ENCODE results near the gene TSPAN14.
"Not testable (repeated sequence)": the region's sequence is repeated elsewhere in the genome, so short reads cannot be mapped to it uniquely, and the experiment has no call there.

Gene TSPAN14

DNA sequence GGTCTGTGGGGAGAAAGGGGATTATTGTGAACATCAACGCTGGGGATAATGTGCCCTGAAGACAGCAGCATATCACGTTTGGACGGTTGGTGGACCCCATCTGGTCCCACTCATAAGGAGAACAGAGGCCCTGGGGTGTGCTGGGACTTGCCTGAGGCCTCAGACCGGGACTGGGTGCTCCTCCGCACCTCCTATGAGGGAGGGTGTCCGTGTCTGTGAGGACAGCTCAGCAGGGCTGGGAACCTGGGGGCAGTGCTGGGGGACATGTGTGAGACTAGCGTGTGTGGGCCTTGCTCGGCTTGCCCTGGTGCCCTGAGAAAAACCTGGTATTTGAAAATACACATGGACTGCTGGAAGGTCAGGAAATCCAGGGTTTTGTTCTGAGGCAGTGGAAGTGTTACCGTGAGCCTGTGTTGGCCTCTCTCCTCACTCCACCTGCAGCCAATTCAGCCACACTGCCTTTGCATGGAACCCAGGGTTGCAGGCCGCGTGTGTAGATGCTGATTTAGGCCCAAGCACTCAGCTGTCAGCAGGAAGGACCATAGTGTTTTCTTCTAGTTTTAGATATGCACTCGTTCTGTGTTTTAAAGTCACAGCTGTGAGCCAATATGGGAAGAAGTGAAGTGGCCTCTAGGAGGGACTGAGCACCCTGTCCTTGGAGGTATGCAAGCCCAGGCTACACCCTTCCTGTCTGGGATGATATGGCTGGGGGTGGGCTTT, 70.2 kb downstream of the TSPAN14 start:
- no peak for DNase-seq (ENCODE audit: low read depth)

DNA sequence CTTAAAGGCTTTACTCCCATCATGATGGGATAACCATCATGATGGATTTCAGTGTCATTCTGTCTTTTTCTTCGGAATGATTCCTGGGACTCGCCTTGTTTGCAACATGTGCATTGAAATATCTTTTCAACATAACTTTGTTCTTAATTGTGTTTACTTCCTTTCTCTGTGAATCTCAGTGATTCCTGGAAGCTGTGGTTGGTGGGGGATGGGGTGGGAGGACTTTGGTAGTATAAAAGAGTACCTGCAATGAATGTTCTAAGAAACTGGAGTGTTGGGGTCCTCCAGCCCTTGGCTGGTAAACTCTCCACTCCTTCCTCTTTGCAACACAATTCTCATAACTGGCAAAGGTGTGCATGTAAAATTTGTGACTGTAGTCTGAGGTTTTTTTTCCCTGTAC, 72.1 kb downstream of the TSPAN14 start:
- no peak for DNase-seq (ENCODE audit: low read depth)

GRCh38 chr10:80526742-80527141, 72.6 kb downstream of the TSPAN14 start:
- no peak for DNase-seq (ENCODE audit: low read depth)

DNA sequence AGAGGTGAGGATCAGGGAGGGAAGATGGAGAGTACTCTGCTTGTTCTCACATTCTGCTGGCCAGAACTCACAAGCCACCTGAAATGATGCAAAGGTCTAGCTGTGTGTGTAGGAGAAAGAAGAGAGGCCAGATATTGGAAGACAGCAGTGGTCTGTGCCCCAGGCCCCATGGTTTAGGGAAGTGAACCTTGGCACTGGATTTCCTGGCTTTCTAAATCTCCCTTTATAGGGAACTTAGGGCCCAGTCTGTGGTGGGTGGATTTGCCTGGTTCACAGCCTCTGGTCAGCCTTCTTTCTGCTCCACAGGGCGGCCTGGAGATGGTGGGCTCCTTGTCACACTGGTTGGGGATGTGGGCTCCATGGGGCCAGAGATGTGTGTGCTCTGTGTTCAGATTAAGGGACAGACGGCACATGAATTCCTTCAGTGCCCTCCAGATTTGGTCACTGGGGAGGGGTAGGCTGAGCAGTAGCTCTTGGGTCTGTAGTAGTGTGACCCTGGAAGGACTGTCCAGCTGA, 74.1 kb downstream of the TSPAN14 start:
- DNase-seq (ENCODE audit: low read depth), result no peak

GRCh38 chr10:80528901-80529300, 74.8 kb downstream of the TSPAN14 start:
- no peak for DNase-seq (ENCODE audit: low read depth)

- DNase-seq (ENCODE audit: low read depth), result peak; percentile 27
Observed at GRCh38 chr10:80529604-80530003, 75.5 kb downstream of the TSPAN14 start.

DNA sequence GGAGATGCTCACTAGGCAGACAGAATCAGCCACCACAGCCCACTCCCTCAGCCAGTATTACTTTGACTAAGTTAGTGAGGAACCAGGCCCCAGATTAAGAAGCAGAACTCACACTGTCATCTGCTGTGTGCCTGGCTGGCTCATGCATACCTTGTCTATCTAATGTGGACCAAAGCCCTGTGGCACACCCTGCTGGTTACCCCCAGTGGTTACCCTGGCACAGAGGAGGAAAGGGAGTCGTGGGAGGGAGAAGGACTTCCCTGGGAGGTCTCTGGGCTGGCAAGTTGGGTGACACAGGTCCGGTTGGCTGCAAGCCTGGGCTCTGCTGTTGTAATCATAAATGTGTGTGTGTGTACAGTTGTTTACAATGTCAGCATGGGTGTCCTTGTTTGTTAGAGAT, 76.1 kb downstream of the TSPAN14 start:
- no peak for DNase-seq (ENCODE audit: low read depth)

GRCh38 chr10:80530816-80531215, 76.7 kb downstream of the TSPAN14 start:
- no peak for DNase-seq (ENCODE audit: low read depth)

DNA sequence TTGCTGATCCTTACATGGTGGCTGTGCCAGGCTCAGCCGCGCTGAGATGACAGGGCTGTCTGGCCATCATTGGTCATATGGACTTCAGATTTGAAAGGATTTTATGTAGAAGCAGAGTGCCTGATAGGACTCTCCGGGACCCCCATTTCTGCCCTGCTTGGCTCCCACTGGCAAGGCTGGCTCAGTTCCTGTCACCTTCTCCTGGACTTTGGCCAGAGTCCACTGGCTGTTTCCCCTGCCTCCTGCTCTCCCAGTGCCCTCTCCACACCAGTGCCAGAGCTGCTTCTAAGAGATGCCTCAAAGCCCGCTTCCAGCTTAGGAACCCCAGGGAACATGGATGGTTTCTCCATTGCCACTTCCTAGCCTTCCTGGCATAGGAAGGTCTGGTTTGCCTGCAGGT, 78.5 kb downstream of the TSPAN14 start:
- DNase-seq (ENCODE audit: low read depth), result no peak

DNA sequence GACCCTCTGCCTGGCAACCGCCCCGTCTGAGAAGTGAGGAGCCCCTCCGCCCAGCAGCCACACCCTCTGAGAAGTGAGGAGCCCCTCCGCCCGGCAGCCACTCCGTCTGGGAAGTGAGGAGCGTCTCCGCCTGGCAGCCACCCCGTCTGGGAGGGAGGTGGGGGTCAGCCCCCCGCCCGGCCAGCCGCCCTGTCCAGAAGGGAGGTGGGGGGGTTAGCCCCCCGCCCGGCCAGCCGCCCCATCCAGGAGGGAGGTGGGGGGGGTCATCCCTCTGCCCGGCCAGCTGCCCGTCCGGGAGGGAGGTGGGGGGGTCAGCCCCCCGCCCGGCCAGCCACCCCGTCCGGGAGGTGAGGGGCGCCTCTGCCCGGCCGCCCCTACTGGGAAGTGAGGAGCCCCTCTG, 79.9 kb downstream of the TSPAN14 start:
- DNase-seq (ENCODE audit: low read depth), result not testable (repeated sequence)

DNA sequence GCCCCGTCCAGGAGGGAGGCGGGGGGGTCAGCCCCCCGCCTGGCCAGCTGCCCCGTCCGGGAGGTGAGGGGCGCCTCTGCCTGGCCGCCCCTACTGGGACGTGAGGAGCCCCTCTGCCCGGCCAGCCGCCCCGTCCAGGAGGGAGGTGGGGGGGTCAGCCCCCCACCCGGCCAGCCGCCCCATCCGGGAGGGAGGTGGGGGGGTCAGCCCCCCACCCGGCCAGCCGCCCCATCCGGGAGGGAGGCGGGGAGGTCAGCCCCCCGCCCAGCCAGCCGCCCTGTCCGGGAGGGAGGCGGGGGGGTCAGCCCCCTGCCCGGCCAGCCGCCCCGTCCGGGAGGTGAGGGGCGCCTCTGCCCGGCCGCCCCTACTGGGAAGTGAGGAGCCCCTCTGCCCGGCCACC, 80.5 kb downstream of the TSPAN14 start:
- not testable (repeated sequence) for DNase-seq (ENCODE audit: low read depth)

DNA sequence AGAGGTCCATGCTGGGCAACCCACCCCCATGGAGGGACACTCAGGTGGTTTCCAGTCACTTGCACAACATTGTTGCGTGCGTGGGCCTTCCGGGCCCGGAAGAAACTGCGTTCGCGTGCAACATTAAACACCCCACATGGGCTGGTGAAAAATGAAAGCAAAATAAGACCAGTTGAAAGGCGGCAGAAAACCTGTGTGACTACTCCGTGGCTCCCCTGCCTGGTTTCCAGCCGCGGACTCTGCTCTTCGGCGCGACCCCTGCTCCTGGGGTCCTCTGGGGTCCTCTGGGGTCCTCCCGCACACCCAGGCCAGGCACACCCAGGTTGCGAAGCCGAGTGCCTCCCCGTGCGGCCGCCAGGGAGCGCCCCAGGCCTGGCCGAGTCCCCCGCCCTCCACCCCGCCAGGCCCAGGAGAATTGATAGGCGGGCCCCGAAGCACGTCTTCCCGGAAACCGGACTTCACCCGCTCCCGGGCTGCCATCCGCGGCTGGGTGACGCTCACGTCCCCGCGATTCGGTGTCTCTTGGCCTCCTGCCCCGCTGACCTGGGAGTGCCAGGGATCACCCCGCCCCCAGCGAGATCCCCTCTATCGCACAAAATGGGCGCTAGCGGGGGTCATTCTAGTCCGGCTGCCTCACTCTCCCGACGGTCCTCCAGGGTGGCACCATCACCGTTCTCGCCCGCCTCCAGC, 81.7 kb downstream of the TSPAN14 start:
- DNase-seq (ENCODE audit: low read depth), result peak; percentile 55

- DNase-seq (ENCODE audit: low read depth), result no peak
Observed at GRCh38 chr10:80536361-80536835, 82.3 kb downstream of the TSPAN14 start.

GRCh38 chr10:80537086-80537735, 83.1 kb downstream of the TSPAN14 start:
- no peak for DNase-seq (ENCODE audit: low read depth)

DNA sequence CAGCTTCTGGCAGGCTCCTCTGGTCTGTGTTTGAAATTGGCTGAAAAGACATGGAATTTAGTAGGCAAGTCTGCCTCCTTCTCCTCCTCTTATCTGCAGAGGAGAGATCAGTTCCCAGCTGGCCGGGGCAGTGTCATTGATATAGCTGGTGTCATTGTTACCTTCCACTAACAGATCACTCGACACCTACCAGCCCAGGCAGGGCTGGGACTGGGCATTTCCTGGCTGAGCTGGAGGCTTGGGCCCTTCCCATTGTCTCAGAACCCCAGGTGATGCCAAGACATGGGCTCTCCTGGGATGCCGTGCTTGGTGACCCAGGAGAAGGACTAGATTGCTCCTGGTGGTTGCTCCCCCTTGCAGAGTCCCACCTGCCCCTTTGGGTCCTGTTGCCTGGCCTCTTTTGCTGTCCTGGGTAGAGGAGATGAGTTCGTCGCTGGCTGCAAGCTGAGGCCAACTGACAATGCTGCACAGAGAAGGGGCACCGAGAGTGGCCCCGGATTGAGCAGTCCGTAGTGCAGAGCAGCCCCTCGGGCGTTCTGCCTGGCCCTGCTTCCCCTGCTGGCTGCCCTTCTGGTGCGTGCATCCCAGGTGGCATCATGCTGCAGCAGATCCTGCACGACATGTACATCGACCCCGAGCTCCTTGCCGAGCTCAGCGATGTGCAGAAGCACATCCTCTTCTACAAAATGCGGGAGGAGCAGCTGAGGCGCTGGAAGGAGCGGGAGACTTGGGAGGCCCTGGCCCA, 83.8 kb downstream of the TSPAN14 start, which contains the start of gene SH2D4B:
TSS of gene SH2D4B (plus strand) at position 167 of the 745 bp plus-strand sequence. CDS start at position 597, 430 bp downstream.
- DNase-seq (ENCODE audit: low read depth), result no peak

- no peak for DNase-seq (ENCODE audit: low read depth)
Observed at GRCh38 chr10:80538481-80539185, 84.5 kb downstream of the TSPAN14 start.

DNA sequence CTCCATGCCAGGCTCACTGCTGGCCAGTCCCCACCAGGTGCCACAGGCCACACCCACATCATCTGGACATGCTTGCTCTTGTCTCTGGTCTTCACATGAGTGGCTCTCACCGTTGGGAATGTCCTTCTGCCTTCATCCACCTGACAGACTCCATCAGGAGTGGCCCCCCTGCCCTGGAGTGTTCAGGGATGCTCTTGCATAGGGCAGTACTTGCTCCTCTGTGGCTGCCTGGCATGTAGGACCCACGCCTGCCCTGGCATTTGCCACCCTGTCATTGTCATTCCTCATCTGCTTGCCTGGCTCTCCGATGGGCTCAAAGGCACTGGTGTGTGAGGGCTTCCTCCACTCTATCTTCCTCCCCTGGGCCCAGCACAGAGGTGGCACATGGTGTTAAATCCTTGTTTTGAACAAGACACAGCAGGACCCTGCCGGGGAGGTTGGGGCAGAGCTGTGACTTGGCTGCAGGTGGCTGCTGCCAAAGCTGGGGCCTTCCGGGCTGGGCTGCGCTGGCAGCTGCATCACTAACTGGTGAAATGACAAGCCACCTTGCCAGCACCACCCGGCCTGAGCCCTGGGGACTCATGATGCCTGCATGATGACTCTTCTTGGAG, 85.4 kb downstream of the TSPAN14 start:
- DNase-seq (ENCODE audit: low read depth), result no peak

DNA sequence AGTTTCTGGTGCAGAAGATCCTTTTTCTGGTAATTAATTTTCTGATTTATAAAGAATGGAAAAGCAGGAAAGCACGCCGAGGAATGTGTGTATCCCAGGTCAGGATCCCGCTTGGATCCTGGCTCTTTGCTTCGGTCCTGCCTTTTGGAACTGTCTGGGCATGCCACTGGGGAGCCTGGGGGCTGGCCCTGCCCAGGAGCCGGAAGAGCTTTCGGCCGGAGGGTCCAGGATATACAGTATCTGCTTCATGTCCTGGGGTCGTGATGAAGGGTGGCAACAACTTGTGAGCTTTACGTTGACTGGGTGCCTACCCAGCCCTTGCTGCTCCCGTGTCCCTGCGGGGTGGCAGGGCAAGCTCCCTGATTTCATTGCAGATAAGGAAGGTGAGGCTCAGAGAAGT, 86.0 kb downstream of the TSPAN14 start:
- no peak for DNase-seq (ENCODE audit: low read depth)

- DNase-seq (ENCODE audit: low read depth), result no peak
Observed at GRCh38 chr10:80540618-80540980, 86.5 kb downstream of the TSPAN14 start.

GRCh38 chr10:80540981-80541750, 87.1 kb downstream of the TSPAN14 start:
- no peak for DNase-seq (ENCODE audit: low read depth)

All from stimulated activated CD8-positive, alpha-beta memory T cell treated with anti-CD3 and anti-CD28 coated beads, Interleukin-12 subunit alpha, Interleukin-12 subunit beta, amount 100 ng/mL, for 1 hour (primary cell).